COLO829 (cell line): ENCODE measurements around the gene CDC6.
A peak's percentile ranks its signal among the peaks of the same experiment; 100 is the strongest.

Source experiments
- DNase-seq: peaks from one replicate; pipeline ENCODE4 v3.0.0; 2012; ENCODE audit warnings: low spot score

The CDC6 gene

GRCh38 chr17:40287494-40288369 is at the start of gene CDC6:
Gene CDC6 (plus strand): TSS chr17:40287879. CDS start chr17:40289421, 1,542 bp downstream.
- peak; percentile 97 for DNase-seq

- no peak for DNase-seq
Measured at GRCh38 chr17:40241252-40241834, 46.3 kb upstream of the CDC6 start.

GRCh38 chr17:40242774-40243173 is 44.9 kb upstream of the CDC6 start:
- DNase-seq = no peak

GRCh38 chr17:40243761-40244160 is 43.9 kb upstream of the CDC6 start:
- DNase-seq = no peak

GRCh38 chr17:40244255-40244654 is 43.4 kb upstream of the CDC6 start:
- no peak for DNase-seq

GRCh38 chr17:40247926-40248495 is 39.7 kb upstream of the CDC6 start:
- no peak for DNase-seq

- no peak for DNase-seq
Measured at GRCh38 chr17:40248507-40248906, 39.2 kb upstream of the CDC6 start.

- peak; percentile 87 for DNase-seq
Measured at GRCh38 chr17:40251576-40251975, 36.1 kb upstream of the CDC6 start.

- no peak for DNase-seq
Measured at GRCh38 chr17:40253565-40253964, 34.1 kb upstream of the CDC6 start.

- no peak for DNase-seq
Measured at GRCh38 chr17:40259505-40259904, 28.2 kb upstream of the CDC6 start.

GRCh38 chr17:40260528-40260927 is 27.2 kb upstream of the CDC6 start:
- no peak for DNase-seq

- no peak for DNase-seq
Measured at GRCh38 chr17:40264458-40265185, 23.1 kb upstream of the CDC6 start.

GRCh38 chr17:40265337-40265736 is 22.3 kb upstream of the CDC6 start:
- DNase-seq = no peak

GRCh38 chr17:40266882-40267281 is 20.8 kb upstream of the CDC6 start:
- no peak for DNase-seq

GRCh38 chr17:40268141-40268712 is 19.5 kb upstream of the CDC6 start:
- peak; percentile 49 for DNase-seq

- DNase-seq = no peak
Measured at GRCh38 chr17:40278414-40278813, 9.3 kb upstream of the CDC6 start.

GRCh38 chr17:40279402-40279801 is 8.3 kb upstream of the CDC6 start:
- DNase-seq = no peak

GRCh38 chr17:40281663-40282062 is 6.0 kb upstream of the CDC6 start:
- DNase-seq = no peak

- peak; percentile 81 for DNase-seq
Measured at GRCh38 chr17:40283662-40284061, 4.0 kb upstream of the CDC6 start.

GRCh38 chr17:40284085-40284713 is 3.5 kb upstream of the CDC6 start:
- peak; percentile 57 for DNase-seq

- DNase-seq = no peak
Measured at GRCh38 chr17:40286473-40286872, 1.2 kb upstream of the CDC6 start.

GRCh38 chr17:40287159-40287493 is 553 bp upstream of the CDC6 start:
- DNase-seq = no peak
